CD4-positive, CD25-positive, alpha-beta regulatory T cell (primary cell): ENCODE data around the gene TMEM259. TPM values are rescaled to one million over a fixed set of nuclear protein-coding genes. Genes with fewer than 3 reads are reported as not detected.

Experiments used
- ATAC-seq, 2 donors: fragments of 150-1000 bp; cut with Tn5 transposase; one replicate each; pipeline ENCODE4 v1.10.0; 2021; ENCODE audit warnings: low read depth in 2 of 2, moderate number of reproducible peaks in 2 of 2, moderate library complexity in 1 of 2
- DNase-seq, 3 donors: peaks; one replicate each; pipeline versions ENCODE4 v3.0.0 to v3.0.0-alpha.2; 2012 to 2022; ENCODE audit warnings: mixed read lengths in 1 of 3
- H3K27ac ChIP-seq: one replicate; pipeline ENCODE4 v1.7.0; 2013; ENCODE audit warnings: mild to moderate bottlenecking, low read length; ENCODE audit not compliant: insufficient read depth, poor library complexity, severe bottlenecking
- H3K27me3 ChIP-seq: one replicate; pipeline ENCODE4 v1.7.0; 2013; ENCODE audit warnings: low read length; ENCODE audit not compliant: control insufficient read depth, insufficient read depth
- H3K36me3 ChIP-seq: one replicate; pipeline ENCODE4 v1.7.0; 2013; ENCODE audit warnings: mild to moderate bottlenecking, low read length, moderate library complexity; ENCODE audit not compliant: control insufficient read depth, insufficient read depth
- H3K4me1 ChIP-seq: 2 replicates; pipeline ENCODE4 v1.7.0; 2013; ENCODE audit warnings: mild to moderate bottlenecking, low read length; ENCODE audit not compliant: insufficient read depth, control insufficient read depth, poor library complexity, severe bottlenecking
- H3K4me3 ChIP-seq: one replicate; pipeline ENCODE4 v1.7.0; 2013; ENCODE audit warnings: low read depth, mild to moderate bottlenecking, low read length, moderate library complexity
- H3K9me3 ChIP-seq, 2 experiments: 1 replicate in 1 of 2; 2 replicates in 1 of 2; pipeline ENCODE4 v1.7.0; 2013; ENCODE audit warnings: low read length in 2 of 2, mild to moderate bottlenecking in 1 of 2, moderate library complexity in 1 of 2; ENCODE audit not compliant: control insufficient read depth in 2 of 2
- H3K27ac Mint-ChIP-seq, 3 donors: one replicate each; pipeline ENCODE4 v1.8.0; 2020 to 2022; ENCODE audit warnings: mild to moderate bottlenecking in 3 of 3, mixed read lengths in 3 of 3, moderate library complexity in 2 of 3
- H3K27me3 Mint-ChIP-seq: one replicate; pipeline ENCODE4 v1.8.0; 2022; ENCODE audit warnings: mild to moderate bottlenecking, mixed read lengths
- H3K36me3 Mint-ChIP-seq: one replicate; pipeline ENCODE4 v1.8.0; 2020; ENCODE audit warnings: mixed read lengths
- H3K4me1 Mint-ChIP-seq, 4 donors: one replicate each; pipeline ENCODE4 v1.8.0; 2020 to 2022; ENCODE audit warnings: mixed read lengths in 4 of 4, mild to moderate bottlenecking in 1 of 4
- H3K4me3 Mint-ChIP-seq, 4 donors: one replicate each; pipeline ENCODE4 v1.8.0; 2020 to 2022; ENCODE audit warnings: mild to moderate bottlenecking in 4 of 4, mixed read lengths in 4 of 4, moderate library complexity in 3 of 4
- H3K9me3 Mint-ChIP-seq, 7 donors: one replicate each; pipeline ENCODE4 v1.8.0; 2020 to 2022; ENCODE audit warnings: mixed read lengths in 7 of 7, mild to moderate bottlenecking in 3 of 7, moderate library complexity in 2 of 7
- polyA plus RNA-seq, 4 donors: library from polyadenylated mRNA; unstranded; fragments of 300-500 nt; fragmentation: Illumina TruSeq; gene quantifications; one replicate each; pipeline ENCODE4 v1.2.3, GENCODE V29; 2021
- total RNA-seq: library from RNA; stranded (reverse); gene quantifications from one replicate; pipeline ENCODE4 v1.2.3, GENCODE V29; 2022

The TMEM259 gene
- total and polyA plus RNA-seq, 5 donors from 2014 or later: 51.6 to 339 (median 55.1) TPM

DNA sequence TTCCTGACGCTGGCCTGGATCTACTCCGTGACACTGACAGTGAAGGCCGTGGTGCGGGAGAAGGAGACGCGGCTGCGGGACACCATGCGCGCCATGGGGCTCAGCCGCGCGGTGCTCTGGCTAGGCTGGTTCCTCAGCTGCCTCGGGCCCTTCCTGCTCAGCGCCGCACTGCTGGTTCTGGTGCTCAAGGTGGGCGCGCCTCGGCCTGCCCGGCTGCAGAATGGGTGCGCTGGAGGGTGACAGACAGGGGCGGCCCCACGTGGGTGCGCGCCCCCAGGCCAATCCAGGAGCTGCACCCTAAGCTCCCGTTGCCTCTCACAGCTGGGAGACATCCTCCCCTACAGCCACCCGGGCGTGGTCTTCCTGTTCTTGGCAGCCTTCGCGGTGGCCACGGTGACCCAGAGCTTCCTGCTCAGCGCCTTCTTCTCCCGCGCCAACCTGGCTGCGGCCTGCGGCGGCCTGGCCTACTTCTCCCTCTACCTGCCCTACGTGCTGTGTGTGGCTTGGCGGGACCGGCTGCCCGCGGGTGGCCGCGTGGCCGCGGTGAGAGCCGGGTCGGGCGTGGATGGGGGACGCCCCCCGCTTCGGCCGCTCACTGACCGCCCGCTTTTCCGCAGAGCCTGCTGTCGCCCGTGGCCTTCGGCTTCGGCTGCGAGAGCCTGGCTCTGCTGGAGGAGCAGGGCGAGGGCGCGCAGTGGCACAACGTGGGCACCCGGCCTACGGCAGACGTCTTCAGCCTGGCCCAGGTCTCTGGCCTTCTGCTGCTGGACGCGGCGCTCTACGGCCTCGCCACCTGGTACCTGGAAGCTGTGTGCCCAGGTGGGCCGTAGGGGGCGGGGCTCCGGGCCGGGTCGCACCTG lies 26.1 kb upstream of the TMEM259 start:
- Mint-ChIP-seq H3K27me3 (no peaks in the 10 kb centered on the region), H3K9me3 (peaks cover 0 to 2% (median 0%) of the 10 kb centered on the region in 7 donors), H3K27ac (no peak overlapping the region), H3K4me1 (peaks cover 2 to 11% (median 6%) of the 10 kb centered on the region in 4 donors), H3K36me3 (peaks cover 3% of the 10 kb centered on the region), H3K4me3 (no peak overlapping the region)
- Histone ChIP-seq H3K27me3 (no peaks in the 10 kb centered on the region), H3K4me1 (peaks cover 6% of the 10 kb centered on the region), H3K36me3 (peaks cover 6% of the 10 kb centered on the region), H3K4me3 (no peak overlapping the region), H3K9me3 (no peaks in the 10 kb centered on the region), H3K27ac (no peak overlapping the region)
- DNase-seq (no peak), ATAC-seq (no peak)

DNA sequence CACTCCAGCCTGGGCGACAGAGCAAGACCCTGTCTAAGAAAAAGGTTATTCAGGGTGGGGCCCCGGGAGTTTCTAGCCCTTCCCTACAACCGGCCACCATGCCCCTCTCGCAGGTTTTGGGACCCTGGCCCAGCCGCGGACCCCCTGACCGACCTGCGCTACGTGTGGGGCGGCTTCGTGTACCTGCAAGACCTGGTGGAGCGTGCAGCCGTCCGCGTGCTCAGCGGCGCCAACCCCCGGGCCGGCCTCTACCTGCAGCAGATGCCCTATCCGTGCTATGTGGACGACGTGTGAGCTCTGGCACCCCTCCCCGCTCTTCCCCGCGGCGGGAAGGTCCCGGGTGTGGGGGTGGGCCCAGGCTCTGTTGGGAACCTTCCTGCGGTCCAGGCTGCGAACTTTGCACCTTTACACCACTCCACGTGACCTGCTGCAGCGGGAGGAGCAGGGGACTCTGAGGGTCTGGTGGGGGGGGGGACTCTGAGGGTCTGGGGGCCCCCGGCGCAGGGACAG lies 25.2 kb upstream of the TMEM259 start:
- H3K36me3 Mint-ChIP-seq: peaks cover 3% of the 10 kb centered on the region
- no peaks in the 10 kb centered on the region for H3K27me3 Mint-ChIP-seq
- no peaks in the 10 kb centered on the region for H3K27me3 ChIP-seq
- H3K4me3 Mint-ChIP-seq: no peak overlapping the region
- H3K9me3 ChIP-seq: no peaks in the 10 kb centered on the region
- peaks cover 7% of the 10 kb centered on the region for H3K36me3 ChIP-seq
- H3K4me1 Mint-ChIP-seq: peaks cover 0 to 14% (median 7%) of the 10 kb centered on the region in 4 donors
- no peak overlapping the region for H3K4me3 ChIP-seq
- ATAC-seq: no peak
- no peak overlapping the region for H3K27ac ChIP-seq
- peaks cover 14% of the 10 kb centered on the region for H3K4me1 ChIP-seq
- peak overlapping the region in 1 of 3 donors; percentile 26 for H3K27ac Mint-ChIP-seq
- H3K9me3 Mint-ChIP-seq: peaks cover 0 to 2% (median 0%) of the 10 kb centered on the region in 7 donors
- DNase-seq: no peak

DNA sequence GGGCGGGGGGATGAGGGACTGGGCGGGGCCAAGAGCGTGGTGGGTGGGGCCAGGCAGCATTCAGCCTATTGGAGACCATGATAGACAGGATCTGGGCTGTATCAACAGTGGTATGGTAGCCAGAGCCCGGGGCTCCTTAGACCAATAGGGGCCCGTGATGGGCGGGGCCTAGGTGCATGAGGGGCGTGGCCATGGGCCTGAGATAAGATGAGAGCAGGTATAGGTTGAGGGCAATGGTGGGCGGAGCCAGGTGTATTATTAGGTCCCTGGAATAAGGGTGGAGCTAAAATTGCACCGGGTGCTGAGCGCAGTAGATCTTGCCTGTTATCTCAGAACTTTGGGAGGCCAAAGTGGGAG lies 24.3 kb upstream of the TMEM259 start:
- no peaks in the 10 kb centered on the region for H3K27me3 Mint-ChIP-seq
- H3K9me3 Mint-ChIP-seq: peaks cover 0 to 2% (median 0%) of the 10 kb centered on the region in 7 donors
- H3K9me3 ChIP-seq: no peaks in the 10 kb centered on the region
- peak overlapping the region in 2 of 4 donors; percentile 36 to 76 for H3K4me3 Mint-ChIP-seq
- peaks cover 24% of the 10 kb centered on the region for H3K4me1 ChIP-seq
- ATAC-seq (peak; percentile 45 to 60), DNase-seq (peak; percentile 61 to 73 (median 68))
- H3K4me3 ChIP-seq: no peak overlapping the region
- no peak overlapping the region for H3K27ac Mint-ChIP-seq
- no peaks in the 10 kb centered on the region for H3K27me3 ChIP-seq
- H3K36me3 Mint-ChIP-seq: peaks cover 3% of the 10 kb centered on the region
- peaks cover 2 to 20% (median 10%) of the 10 kb centered on the region in 4 donors for H3K4me1 Mint-ChIP-seq
- no peak overlapping the region for H3K27ac ChIP-seq
- H3K36me3 ChIP-seq: peaks cover 7% of the 10 kb centered on the region

DNA sequence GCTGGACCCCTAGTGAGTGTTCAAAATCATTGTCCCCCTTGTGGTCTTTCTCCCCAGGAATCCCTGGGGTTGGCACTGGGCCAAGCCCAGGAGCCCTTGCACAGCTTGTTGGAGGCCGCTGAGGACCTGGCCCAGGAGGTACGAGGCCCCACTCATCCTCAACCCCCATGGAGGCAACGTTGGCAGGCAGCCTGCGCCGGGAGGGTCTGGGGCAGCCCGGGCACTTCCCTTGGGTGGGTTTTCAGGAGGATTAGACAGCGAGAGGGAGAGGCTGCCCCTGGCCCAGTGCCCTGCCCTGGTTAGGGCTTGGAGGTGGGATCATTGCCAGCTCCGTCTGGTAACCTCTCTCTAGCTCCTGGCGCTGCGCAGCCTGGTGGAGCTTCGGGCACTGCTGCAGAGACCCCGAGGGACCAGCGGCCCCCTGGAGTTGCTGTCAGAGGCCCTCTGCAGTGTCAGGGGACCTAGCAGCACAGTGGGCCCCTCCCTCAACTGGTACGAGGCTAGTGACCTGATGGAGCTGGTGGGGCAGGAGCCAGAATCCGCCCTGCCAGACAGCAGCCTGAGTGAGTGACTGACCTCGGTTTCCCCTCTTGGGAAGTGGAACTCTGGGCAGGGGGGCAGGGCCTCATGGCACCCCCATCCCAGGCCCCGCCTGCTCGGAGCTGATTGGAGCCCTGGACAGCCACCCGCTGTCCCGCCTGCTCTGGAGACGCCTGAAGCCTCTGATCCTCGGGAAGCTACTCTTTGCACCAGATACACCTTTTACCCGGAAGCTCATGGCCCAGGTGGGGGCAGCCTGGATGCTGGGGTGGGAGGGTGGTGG lies 22.0 kb upstream of the TMEM259 start:
- peaks cover 44% of the 10 kb centered on the region for H3K4me1 ChIP-seq
- no peak overlapping the region for H3K27ac ChIP-seq
- Mint-ChIP-seq H3K9me3 (peaks cover 0 to 2% (median 0%) of the 10 kb centered on the region in 7 donors), H3K4me1 (peaks cover 5 to 41% (median 22%) of the 10 kb centered on the region in 4 donors), H3K27ac (peak overlapping the region in 1 of 3 donors; percentile 20), H3K27me3 (no peaks in the 10 kb centered on the region), H3K4me3 (peak overlapping the region in 2 of 4 donors; percentile 26 to 31), H3K36me3 (peaks cover 13% of the 10 kb centered on the region)
- no peaks in the 10 kb centered on the region for H3K27me3 ChIP-seq
- DNase-seq: no peak
- H3K4me3 ChIP-seq: no peak overlapping the region
- H3K9me3 ChIP-seq: no peaks in the 10 kb centered on the region
- no peak for ATAC-seq
- H3K36me3 ChIP-seq: peaks cover 7% of the 10 kb centered on the region

DNA sequence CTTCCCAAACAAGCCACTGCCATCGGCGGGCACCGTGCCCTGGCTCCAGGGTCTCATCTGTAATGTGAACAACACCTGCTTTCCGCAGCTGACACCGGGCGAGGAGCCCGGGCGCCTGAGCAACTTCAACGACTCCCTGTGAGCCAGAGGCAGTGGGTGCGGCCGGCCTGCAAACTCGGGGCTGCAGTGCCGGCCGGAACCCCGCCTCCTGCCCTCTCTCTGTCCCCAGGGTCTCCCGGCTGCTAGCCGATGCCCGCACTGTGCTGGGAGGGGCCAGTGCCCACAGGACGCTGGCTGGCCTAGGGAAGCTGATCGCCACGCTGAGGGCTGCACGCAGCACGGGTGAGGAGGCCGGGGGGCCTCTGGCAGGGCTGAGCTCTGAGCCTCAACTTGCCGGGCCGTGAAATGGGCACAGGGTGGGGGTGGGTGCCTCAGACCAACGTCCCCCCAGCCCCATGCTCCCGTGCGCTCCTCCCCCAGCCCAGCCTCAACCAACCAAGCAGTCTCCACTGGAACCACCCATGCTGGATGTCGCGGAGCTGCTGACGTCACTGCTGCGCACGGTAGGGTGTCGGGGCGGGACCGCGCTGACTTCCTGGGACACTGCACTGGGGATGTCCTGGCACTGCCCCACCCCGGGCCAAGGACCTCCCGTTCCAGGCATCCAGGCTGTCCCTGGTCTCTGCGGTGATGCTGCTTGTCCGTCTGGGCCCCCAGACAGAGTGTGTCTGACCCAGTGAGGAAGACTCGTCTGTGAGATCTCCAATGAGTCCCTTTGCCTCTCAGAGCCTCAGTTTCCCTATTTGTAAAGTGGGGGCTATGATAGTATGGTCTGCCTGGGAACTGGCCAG lies 21.1 kb upstream of the TMEM259 start:
- Mint-ChIP-seq H3K4me3 (peak overlapping the region in 3 of 4 donors; percentile 31 to 98 (median 54)), H3K4me1 (peaks cover 5 to 48% (median 27%) of the 10 kb centered on the region in 4 donors), H3K27me3 (no peaks in the 10 kb centered on the region), H3K27ac (peak overlapping the region in 1 of 3 donors; percentile 20), H3K36me3 (peaks cover 18% of the 10 kb centered on the region), H3K9me3 (peaks cover 0 to 2% (median 0%) of the 10 kb centered on the region in 7 donors)
- DNase-seq: no peak
- Histone ChIP-seq H3K27me3 (no peaks in the 10 kb centered on the region), H3K36me3 (peaks cover 12% of the 10 kb centered on the region), H3K9me3 (no peaks in the 10 kb centered on the region), H3K4me3 (no peak overlapping the region), H3K27ac (no peak overlapping the region), H3K4me1 (peaks cover 47% of the 10 kb centered on the region)
- ATAC-seq: no peak

DNA sequence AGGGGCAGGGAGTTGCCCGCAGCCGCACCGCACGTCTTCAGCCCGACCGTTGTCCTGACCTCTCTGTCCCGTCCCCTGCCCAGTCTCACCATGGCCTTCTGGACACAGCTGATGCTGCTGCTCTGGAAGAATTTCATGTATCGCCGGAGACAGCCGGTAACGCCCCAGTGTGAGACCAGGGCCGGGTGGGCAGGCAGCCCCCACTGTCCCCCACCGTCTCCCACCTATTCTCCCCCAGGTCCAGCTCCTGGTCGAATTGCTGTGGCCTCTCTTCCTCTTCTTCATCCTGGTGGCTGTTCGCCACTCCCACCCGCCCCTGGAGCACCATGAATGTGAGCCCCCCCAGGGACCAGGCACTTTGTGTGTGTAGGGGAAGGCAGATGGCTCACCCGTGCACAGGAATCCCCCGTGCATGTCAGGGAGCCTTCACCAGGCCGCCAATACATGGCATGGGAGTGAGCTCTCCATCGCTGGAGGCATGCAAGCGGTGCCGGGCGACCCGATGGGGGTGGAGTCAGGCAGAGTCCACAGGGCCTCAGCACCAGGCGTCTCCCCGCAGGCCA lies 20.4 kb upstream of the TMEM259 start:
- Histone ChIP-seq H3K4me1 (peaks cover 45% of the 10 kb centered on the region), H3K4me3 (peak overlapping the region; percentile 85), H3K36me3 (peaks cover 18% of the 10 kb centered on the region), H3K9me3 (no peaks in the 10 kb centered on the region), H3K27me3 (no peaks in the 10 kb centered on the region), H3K27ac (peak overlapping the region; percentile 16)
- Mint-ChIP-seq H3K27me3 (no peaks in the 10 kb centered on the region), H3K4me1 (peaks cover 5 to 54% (median 28%) of the 10 kb centered on the region in 4 donors), H3K36me3 (peaks cover 18% of the 10 kb centered on the region), H3K27ac (peak overlapping the region in 1 of 3 donors; percentile 93), H3K9me3 (peaks cover 0 to 2% (median 0%) of the 10 kb centered on the region in 7 donors), H3K4me3 (peak overlapping the region; percentile 92 to 99 (median 98))
- DNase-seq (no peak), ATAC-seq (no peak)
